PC-3 (cell line): Measurements from ENCODE around the gene SFMBT1.

Experiments
- EZH2phosphoT487 ChIP-seq: fragments of 300-600 bp; sonication (generic); IDR thresholded peaks from 2 replicates; pipeline ENCODE4 v1.6.1; 2018; ENCODE audit warnings: mild to moderate bottlenecking, antibody characterized with exemption, low read length, borderline replicate concordance
- TF ChIP-seq, protein P1 (sequence below): fragments of 300-600 bp; sonication (generic); conservative IDR thresholded peaks from 2 replicates; pipeline ENCODE4 v1.5.1; 2017; ENCODE audit warnings: antibody characterized with exemption, low read depth, mild to moderate bottlenecking, low read length

- TF ChIP-seq, protein P1, sequence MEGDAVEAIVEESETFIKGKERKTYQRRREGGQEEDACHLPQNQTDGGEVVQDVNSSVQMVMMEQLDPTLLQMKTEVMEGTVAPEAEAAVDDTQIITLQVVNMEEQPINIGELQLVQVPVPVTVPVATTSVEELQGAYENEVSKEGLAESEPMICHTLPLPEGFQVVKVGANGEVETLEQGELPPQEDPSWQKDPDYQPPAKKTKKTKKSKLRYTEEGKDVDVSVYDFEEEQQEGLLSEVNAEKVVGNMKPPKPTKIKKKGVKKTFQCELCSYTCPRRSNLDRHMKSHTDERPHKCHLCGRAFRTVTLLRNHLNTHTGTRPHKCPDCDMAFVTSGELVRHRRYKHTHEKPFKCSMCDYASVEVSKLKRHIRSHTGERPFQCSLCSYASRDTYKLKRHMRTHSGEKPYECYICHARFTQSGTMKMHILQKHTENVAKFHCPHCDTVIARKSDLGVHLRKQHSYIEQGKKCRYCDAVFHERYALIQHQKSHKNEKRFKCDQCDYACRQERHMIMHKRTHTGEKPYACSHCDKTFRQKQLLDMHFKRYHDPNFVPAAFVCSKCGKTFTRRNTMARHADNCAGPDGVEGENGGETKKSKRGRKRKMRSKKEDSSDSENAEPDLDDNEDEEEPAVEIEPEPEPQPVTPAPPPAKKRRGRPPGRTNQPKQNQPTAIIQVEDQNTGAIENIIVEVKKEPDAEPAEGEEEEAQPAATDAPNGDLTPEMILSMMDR = no peak
- no peak for TF ChIP-seq EZH2phosphoT487
Measured at GRCh38 chr3:53043738-53044137, 2.1 kb downstream of the SFMBT1 start.
